Skeletal muscle cell (primary cell): ENCODE data around the gene AGFG2.

ENCODE experiments used
- DNase-seq: peaks from one replicate; pipeline ENCODE4 v3.0.0-alpha.2; 2010; ENCODE audit warnings: low read depth
- H3K4me3 ChIP-seq: 2 replicates; pipeline ENCODE4 v1.5.1; 2011; ENCODE audit warnings: low read depth, mild to moderate bottlenecking, control low read depth, low read length, moderate library complexity

Gene AGFG2

GRCh38 chr7:100604028-100604975 lies 65.3 kb downstream of the AGFG2 start:
- H3K4me3 ChIP-seq: peak overlapping the region; percentile 89

GRCh38 chr7:100604976-100605911 lies 66.2 kb downstream of the AGFG2 start:
- peak overlapping the region; percentile 57 for H3K4me3 ChIP-seq

More at GRCh38 chr7:100604028-100604975, 65.3 kb downstream of the AGFG2 start:
- no peak for DNase-seq

GRCh38 chr7:100606313-100606712 lies 67.3 kb downstream of the AGFG2 start:
- no peak for DNase-seq
- no peak overlapping the region for H3K4me3 ChIP-seq

More at GRCh38 chr7:100604976-100605911, 66.2 kb downstream of the AGFG2 start:
- DNase-seq: no peak

- DNase-seq: no peak
- H3K4me3 ChIP-seq: no peak overlapping the region
Observed at GRCh38 chr7:100607111-100607510, 68.1 kb downstream of the AGFG2 start.

DNA sequence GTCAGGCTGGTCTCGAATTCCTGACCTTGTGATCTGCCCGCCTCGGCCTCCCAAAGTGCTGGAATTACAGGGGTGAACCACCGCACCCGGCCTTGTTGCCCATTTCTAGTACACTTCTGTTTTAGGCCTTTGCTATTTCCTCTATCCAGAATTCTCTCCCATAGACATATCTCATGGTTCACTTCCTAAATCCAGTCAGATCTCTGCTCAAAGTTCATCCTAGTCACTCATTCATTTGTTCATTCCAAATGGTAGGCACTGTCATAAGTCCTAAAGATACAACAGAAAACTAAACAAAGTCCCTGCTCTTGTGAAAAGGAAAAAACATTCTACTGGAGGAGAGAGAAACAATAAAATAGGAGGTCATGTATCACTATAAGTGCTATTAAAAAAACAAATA lies 71.0 kb downstream of the AGFG2 start:
- no peak for DNase-seq

GRCh38 chr7:100611983-100612729 lies 73.2 kb downstream of the AGFG2 start, which contains the start of gene MOSPD3:
TSS of gene MOSPD3 (plus strand) at chr7:100612540. CDS start at chr7:100612792, 252 bp downstream.
- peak; percentile 98 for DNase-seq
- H3K4me3 ChIP-seq: peak within 1 kb of the TSS; percentile 88

More for the DNA sequence above, 71.0 kb downstream of the AGFG2 start:
- no peak overlapping the region for H3K4me3 ChIP-seq

DNA sequence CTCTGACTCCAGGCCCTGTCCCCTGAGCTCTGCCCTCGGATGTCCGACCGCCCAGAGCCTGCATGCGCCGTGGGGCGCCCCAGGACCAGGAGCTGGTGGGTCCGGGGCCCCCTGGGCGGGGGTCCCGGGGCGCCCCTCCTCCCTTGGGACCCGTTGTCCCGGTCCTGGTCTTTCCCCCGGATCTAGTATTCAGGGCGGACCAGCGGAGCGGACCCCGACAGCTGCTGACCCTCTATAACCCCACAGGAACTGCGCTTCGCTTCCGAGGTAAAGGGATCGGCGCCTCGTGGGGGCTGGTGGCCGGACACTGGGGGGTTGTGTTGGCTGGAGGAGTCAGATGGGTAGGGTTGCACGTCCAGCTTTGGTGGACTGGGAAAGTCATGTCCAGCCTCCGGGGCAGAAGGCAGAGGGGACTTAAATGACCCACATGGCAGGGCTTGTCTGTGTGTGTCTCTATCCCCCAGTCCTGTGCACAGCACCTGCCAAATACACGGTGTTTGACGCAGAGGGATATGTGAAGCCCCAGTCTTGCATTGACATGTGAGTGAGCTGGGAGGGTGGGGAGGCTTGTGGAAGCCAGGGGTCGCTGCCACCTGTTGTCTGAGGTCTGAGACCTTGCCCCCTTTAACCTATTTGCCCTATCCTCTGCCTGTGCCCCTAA lies 73.9 kb downstream of the AGFG2 start:
- peak overlapping the region; percentile 88 for H3K4me3 ChIP-seq
- no peak for DNase-seq

DNA sequence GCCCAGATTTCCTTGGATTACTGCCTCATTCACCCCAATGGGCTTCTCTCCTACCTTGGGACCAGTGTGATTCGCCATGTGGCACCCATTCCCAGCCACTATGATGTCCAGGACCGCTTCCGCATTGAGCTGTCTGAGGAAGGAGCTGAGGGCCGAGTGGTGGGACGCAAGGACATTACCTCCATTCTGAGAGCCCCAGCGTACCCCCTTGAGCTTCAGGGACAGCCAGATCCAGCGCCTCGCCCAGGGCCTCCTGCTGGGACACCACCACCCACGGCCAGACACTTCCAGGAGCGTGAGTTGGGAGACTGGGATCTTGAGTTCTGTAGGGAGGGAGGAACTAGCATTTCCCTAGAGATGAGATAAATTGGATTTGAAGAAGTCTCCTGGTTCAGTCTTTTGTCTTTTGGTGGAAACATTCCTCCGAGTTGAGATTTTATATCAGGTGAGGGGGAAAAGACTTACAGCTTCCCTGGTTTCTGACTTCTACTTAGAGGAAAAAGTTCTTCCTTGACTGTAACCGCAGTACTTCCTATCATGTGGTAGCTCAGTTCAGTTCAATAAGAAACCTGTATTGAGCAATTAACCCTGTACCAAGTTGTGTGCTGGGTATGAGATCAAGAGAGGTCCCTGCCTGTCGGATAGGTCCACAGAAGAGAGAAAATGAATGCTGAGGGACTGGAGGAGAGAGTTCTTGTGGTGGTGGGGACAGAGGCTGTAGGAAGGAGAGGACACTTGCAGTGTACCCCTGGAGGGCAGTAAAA lies 74.6 kb downstream of the AGFG2 start:
- H3K4me3 ChIP-seq: peak overlapping the region; percentile 88
- no peak for DNase-seq

GRCh38 chr7:100614308-100614861 lies 75.4 kb downstream of the AGFG2 start:
- H3K4me3 ChIP-seq: no peak overlapping the region
- no peak for DNase-seq
